GM19455 (cell line): ENCODE results near the gene SYT12.

Experiments used
- ATAC-seq: cut with Tn5 transposase; IDR thresholded peaks from one replicate; pipeline ENCODE4 v1.9.1; 2021; ENCODE audit not compliant: unreplicated experiment

SYT12 gene

GRCh38 chr11:67054836-67055523 is 32.0 kb downstream of the SYT12 start:
- no peak for ATAC-seq

- ATAC-seq = no peak
Measured at GRCh38 chr11:67055812-67056211, 32.9 kb downstream of the SYT12 start.

- no peak for ATAC-seq
Measured at GRCh38 chr11:67056267-67057204, 33.6 kb downstream of the SYT12 start, which contains the start of gene RHOD. RHOD (plus strand) TSS chr11:67056847; CDS start chr11:67056903, 56 bp downstream.

GRCh38 chr11:67057205-67057672 is 34.3 kb downstream of the SYT12 start:
- no peak for ATAC-seq

GRCh38 chr11:67058506-67058905 is 35.6 kb downstream of the SYT12 start:
- no peak for ATAC-seq

- no peak for ATAC-seq
Measured at GRCh38 chr11:67059671-67060070, 36.7 kb downstream of the SYT12 start.

GRCh38 chr11:67060111-67060522 is 37.2 kb downstream of the SYT12 start:
- ATAC-seq = no peak

GRCh38 chr11:67062526-67063373 is 39.8 kb downstream of the SYT12 start:
- ATAC-seq = no peak

GRCh38 chr11:67066333-67066709 is 43.4 kb downstream of the SYT12 start:
- ATAC-seq = no peak

- ATAC-seq = no peak
Measured at GRCh38 chr11:67071420-67072284, 48.7 kb downstream of the SYT12 start.

GRCh38 chr11:67072295-67072694 is 49.4 kb downstream of the SYT12 start:
- ATAC-seq = no peak

- no peak for ATAC-seq
Measured at GRCh38 chr11:67073908-67074307, 51.0 kb downstream of the SYT12 start.

- no peak for ATAC-seq
Measured at GRCh38 chr11:67076202-67076601, 53.3 kb downstream of the SYT12 start.

GRCh38 chr11:67079065-67079705 is 56.3 kb downstream of the SYT12 start:
- no peak for ATAC-seq

- ATAC-seq = no peak
Measured at GRCh38 chr11:67082071-67082791, 59.3 kb downstream of the SYT12 start.

- no peak for ATAC-seq
Measured at GRCh38 chr11:67083786-67084366, 60.9 kb downstream of the SYT12 start.

GRCh38 chr11:67085617-67086016 is 62.7 kb downstream of the SYT12 start:
- ATAC-seq = no peak

GRCh38 chr11:67090717-67091116 is 67.8 kb downstream of the SYT12 start:
- ATAC-seq = no peak

- ATAC-seq = no peak
Measured at GRCh38 chr11:67095214-67095507, 72.2 kb downstream of the SYT12 start.
